BLaER1 (cell line): Measurements from ENCODE around the gene SLC1A1.
"Not testable (repeated sequence)": the region's sequence is repeated elsewhere in the genome, so short reads cannot be mapped to it uniquely, and the experiment has no call there.

Experiments used
- H3K27ac ChIP-seq: shearing (Covaris generic); formaldehyde crosslinking; 2 replicates; pipeline ENCODE4 v1.8.1; 2022
- H3K27me3 ChIP-seq: shearing (Covaris generic); formaldehyde crosslinking; 2 replicates; pipeline ENCODE4 v1.8.1; 2022
- H3K36me3 ChIP-seq: shearing (Covaris generic); formaldehyde crosslinking; 2 replicates; pipeline ENCODE4 v1.8.1; 2022
- H3K4me1 ChIP-seq: shearing (Covaris generic); formaldehyde crosslinking; 2 replicates; pipeline ENCODE4 v1.8.1; 2022
- H3K4me2 ChIP-seq: shearing (Covaris generic); formaldehyde crosslinking; 2 replicates; pipeline ENCODE4 v1.8.1; 2022
- H3K4me3 ChIP-seq: shearing (Covaris generic); formaldehyde crosslinking; 2 replicates; pipeline ENCODE4 v1.8.1; 2022
- H3K9ac ChIP-seq: shearing (Covaris generic); formaldehyde crosslinking; 2 replicates; pipeline ENCODE4 v1.8.1; 2022
- H3K9me3 ChIP-seq: shearing (Covaris generic); formaldehyde crosslinking; 2 replicates; pipeline ENCODE4 v1.8.1; 2022
- H4K20me1 ChIP-seq: shearing (Covaris generic); formaldehyde crosslinking; 2 replicates; pipeline ENCODE4 v1.8.1; 2022
- Cebpa-rat ChIP-seq: shearing (Covaris generic); IDR thresholded peaks from 2 replicates; pipeline ENCODE4 v1.8.1; 2022

SLC1A1 gene

GRCh38 chr9:4515958-4516375 is 25.7 kb downstream of the SLC1A1 start:
- no peak overlapping the region for H3K9ac ChIP-seq
- H3K27me3 ChIP-seq, result no peaks in the 10 kb centered on the region
- no peak overlapping the region for H3K4me2 ChIP-seq
- H3K9me3 ChIP-seq, result no peaks in the 10 kb centered on the region
- no peaks in the 10 kb centered on the region for H4K20me1 ChIP-seq
- H3K4me1 ChIP-seq, result no peaks in the 10 kb centered on the region
- H3K27ac ChIP-seq, result no peak overlapping the region
- no peak for TF ChIP-seq Cebpa-rat
- no peak overlapping the region for H3K4me3 ChIP-seq
- no peaks in the 10 kb centered on the region for H3K36me3 ChIP-seq

DNA sequence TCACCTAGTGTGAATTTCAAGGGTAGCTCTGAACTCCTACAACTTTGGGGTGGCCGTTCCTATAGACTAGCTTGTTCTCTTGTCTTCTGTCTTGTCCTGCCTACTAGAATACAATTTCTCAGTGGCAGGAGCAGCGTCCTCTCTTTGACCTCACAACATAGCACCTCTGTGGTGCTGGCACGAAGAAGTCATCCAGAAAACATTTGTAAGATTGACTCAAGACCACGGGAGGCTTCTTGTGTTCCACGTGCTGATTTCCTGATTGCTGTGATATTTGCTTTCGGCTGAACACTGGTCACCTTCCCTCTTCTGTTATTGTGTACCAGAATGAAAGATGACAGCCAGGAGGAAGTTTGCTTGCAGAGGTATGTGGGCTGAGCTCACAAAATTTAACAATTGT is 27.0 kb downstream of the SLC1A1 start:
- Histone ChIP-seq H3K4me1 (no peaks in the 10 kb centered on the region), H3K27me3 (no peaks in the 10 kb centered on the region), H3K36me3 (no peaks in the 10 kb centered on the region), H3K9me3 (peaks cover under 1% of the 10 kb centered on the region; the same call in 1 of the 2 replicates), H3K4me2 (no peak overlapping the region), H3K9ac (no peak overlapping the region), H3K4me3 (no peak overlapping the region), H4K20me1 (no peaks in the 10 kb centered on the region), H3K27ac (no peak overlapping the region)
- TF ChIP-seq Cebpa-rat, result no peak

- Histone ChIP-seq H3K27me3 (no peaks in the 10 kb centered on the region), H3K4me2 (no peak overlapping the region), H3K27ac (no peak overlapping the region), H3K36me3 (no peaks in the 10 kb centered on the region), H3K4me1 (no peaks in the 10 kb centered on the region), H3K9me3 (peaks cover 6% of the 10 kb centered on the region; the same call in 1 of the 2 replicates), H4K20me1 (no peaks in the 10 kb centered on the region), H3K9ac (no peak overlapping the region), H3K4me3 (no peak overlapping the region)
- no peak for TF ChIP-seq Cebpa-rat
Observed at GRCh38 chr9:4519604-4520003, 29.3 kb downstream of the SLC1A1 start.

GRCh38 chr9:4520055-4520454 is 29.8 kb downstream of the SLC1A1 start:
- Histone ChIP-seq H3K9ac (no peak overlapping the region), H3K4me3 (no peak overlapping the region), H4K20me1 (no peaks in the 10 kb centered on the region), H3K4me2 (no peak overlapping the region), H3K36me3 (no peaks in the 10 kb centered on the region), H3K27me3 (no peaks in the 10 kb centered on the region), H3K4me1 (no peaks in the 10 kb centered on the region), H3K27ac (no peak overlapping the region), H3K9me3 (peaks cover 6% of the 10 kb centered on the region; the same call in 1 of the 2 replicates)
- no peak for TF ChIP-seq Cebpa-rat

- no peaks in the 10 kb centered on the region for H4K20me1 ChIP-seq
- no peaks in the 10 kb centered on the region for H3K36me3 ChIP-seq
- H3K27ac ChIP-seq, result no peak overlapping the region
- no peaks in the 10 kb centered on the region for H3K4me1 ChIP-seq
- H3K9ac ChIP-seq, result no peak overlapping the region
- no peak for TF ChIP-seq Cebpa-rat
- no peaks in the 10 kb centered on the region for H3K27me3 ChIP-seq
- no peak overlapping the region for H3K4me2 ChIP-seq
- H3K9me3 ChIP-seq, result peaks cover 5% of the 10 kb centered on the region
- no peak overlapping the region for H3K4me3 ChIP-seq
Observed at GRCh38 chr9:4530375-4530774, 40.1 kb downstream of the SLC1A1 start.

GRCh38 chr9:4530831-4531230 is 40.6 kb downstream of the SLC1A1 start:
- not testable (repeated sequence) for H3K27ac ChIP-seq, H3K9ac ChIP-seq, H3K4me3 ChIP-seq, H3K4me2 ChIP-seq, H3K9me3 ChIP-seq, H3K36me3 ChIP-seq, H4K20me1 ChIP-seq, H3K27me3 ChIP-seq, H3K4me1 ChIP-seq

DNA sequence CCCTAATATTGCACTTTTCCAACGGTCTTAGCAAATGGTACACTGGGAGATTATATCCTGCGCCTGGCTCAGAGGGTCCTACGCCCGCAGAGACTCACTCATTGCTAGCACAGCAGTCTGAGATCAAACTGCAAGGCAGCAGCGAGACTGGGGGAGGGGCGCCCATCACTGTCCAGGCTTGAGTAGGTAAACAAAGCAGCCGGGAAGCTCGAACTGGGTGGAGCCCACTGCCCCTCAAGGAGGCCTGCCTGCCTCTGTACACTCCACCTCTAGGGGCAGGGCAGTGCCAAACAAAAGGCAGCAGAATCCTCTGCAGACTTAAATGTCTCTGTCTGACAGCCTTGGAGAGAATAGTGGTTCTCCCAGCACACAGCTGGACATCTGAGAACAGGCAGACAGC is 41.1 kb downstream of the SLC1A1 start:
- H3K27ac ChIP-seq, H3K4me1 ChIP-seq, H4K20me1 ChIP-seq: not testable (repeated sequence)

DNA sequence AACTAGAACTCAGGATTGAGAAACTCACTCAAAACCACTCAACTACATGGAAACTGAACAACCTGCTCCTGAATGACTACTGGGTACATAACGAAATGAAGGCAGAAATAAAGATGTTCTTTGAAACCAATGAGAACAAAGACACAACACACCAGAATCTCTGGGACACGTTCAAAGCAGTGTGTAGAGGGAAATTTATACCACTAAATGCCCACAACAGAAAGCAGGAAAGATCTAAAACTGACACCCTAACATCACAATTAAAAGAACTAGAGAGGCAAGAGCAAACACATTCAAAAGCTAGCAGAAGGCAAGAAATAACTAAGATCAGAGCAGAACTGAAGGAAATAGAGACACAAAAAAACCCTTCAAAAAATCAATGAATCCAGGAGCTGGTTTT is 43.6 kb downstream of the SLC1A1 start:
- not testable (repeated sequence) for H3K36me3 ChIP-seq, H3K9me3 ChIP-seq, H3K4me3 ChIP-seq, H3K27me3 ChIP-seq, H3K4me2 ChIP-seq, H4K20me1 ChIP-seq, H3K9ac ChIP-seq, H3K4me1 ChIP-seq, H3K27ac ChIP-seq

More for the DNA sequence above, 41.1 kb downstream of the SLC1A1 start:
- not testable (repeated sequence) for H3K9ac ChIP-seq, H3K9me3 ChIP-seq, H3K4me2 ChIP-seq, H3K4me3 ChIP-seq, H3K36me3 ChIP-seq, H3K27me3 ChIP-seq

GRCh38 chr9:4536196-4536595 is 45.9 kb downstream of the SLC1A1 start:
- H3K27me3 ChIP-seq, H3K4me3 ChIP-seq, H4K20me1 ChIP-seq, H3K36me3 ChIP-seq, H3K9ac ChIP-seq, H3K4me1 ChIP-seq, H3K4me2 ChIP-seq, H3K27ac ChIP-seq: not testable (repeated sequence)
- peaks cover 11% of the 10 kb centered on the region for H3K9me3 ChIP-seq

- Histone ChIP-seq H3K4me3 (no peak overlapping the region), H4K20me1 (no peaks in the 10 kb centered on the region), H3K9me3 (peaks cover 11% of the 10 kb centered on the region), H3K4me1 (no peaks in the 10 kb centered on the region), H3K36me3 (no peaks in the 10 kb centered on the region), H3K4me2 (no peak overlapping the region), H3K27ac (no peak overlapping the region), H3K9ac (no peak overlapping the region), H3K27me3 (no peaks in the 10 kb centered on the region)
- TF ChIP-seq Cebpa-rat, result no peak
Observed at GRCh38 chr9:4537581-4537980, 47.3 kb downstream of the SLC1A1 start.

GRCh38 chr9:4538107-4538506 is 47.8 kb downstream of the SLC1A1 start:
- Histone ChIP-seq H3K9me3 (peaks cover 11% of the 10 kb centered on the region), H3K9ac (no peak overlapping the region), H3K4me1 (no peaks in the 10 kb centered on the region), H3K4me2 (no peak overlapping the region), H3K36me3 (no peaks in the 10 kb centered on the region), H3K4me3 (no peak overlapping the region), H4K20me1 (no peaks in the 10 kb centered on the region), H3K27ac (no peak overlapping the region), H3K27me3 (no peaks in the 10 kb centered on the region)
- no peak for TF ChIP-seq Cebpa-rat
